Ishikawa (cell line): Measurements from ENCODE around the gene CCND3.

ENCODE experiments used
- CEBPB ChIP-seq: IDR thresholded peaks from 2 replicates; pipeline ENCODE4 v1.6.1; 2012
- CREB1 ChIP-seq: IDR thresholded peaks from 2 replicates; pipeline ENCODE4 v1.6.1; 2012; ENCODE audit warnings: low read depth
- EGR1 ChIP-seq: IDR thresholded peaks from 2 replicates; pipeline ENCODE4 v1.6.1; 2012
- EP300 ChIP-seq: IDR thresholded peaks from 2 replicates; pipeline ENCODE4 v1.6.1; 2012; ENCODE audit warnings: borderline replicate concordance
- FOXM1 ChIP-seq: IDR thresholded peaks from 2 replicates; pipeline ENCODE4 v1.6.1; 2012; ENCODE audit warnings: low read depth, borderline replicate concordance
- NFIC ChIP-seq: IDR thresholded peaks from 2 replicates; pipeline ENCODE4 v1.6.1; 2012
- RAD21 ChIP-seq: IDR thresholded peaks from 2 replicates; pipeline ENCODE4 v1.6.1; 2012; ENCODE audit warnings: low read depth
- TAF1 ChIP-seq: IDR thresholded peaks from 2 replicates; pipeline ENCODE4 v1.6.1; 2012; ENCODE audit warnings: low read depth, mild to moderate bottlenecking
- TCF12 ChIP-seq: IDR thresholded peaks from 2 replicates; pipeline ENCODE4 v1.6.1; 2012; ENCODE audit warnings: low read depth
- TEAD4 ChIP-seq: IDR thresholded peaks from 2 replicates; pipeline ENCODE4 v1.6.1; 2012
- YY1 ChIP-seq: IDR thresholded peaks from 2 replicates; pipeline ENCODE4 v1.6.1; 2012; ENCODE audit warnings: low read depth
- ZBTB7A ChIP-seq: IDR thresholded peaks from 2 replicates; pipeline ENCODE4 v1.6.1; 2012; ENCODE audit warnings: low read depth
- TF ChIP-seq, protein P1 (sequence below): IDR thresholded peaks from 2 replicates; pipeline ENCODE4 v1.6.1; 2012; ENCODE audit warnings: low read depth, mild to moderate bottlenecking
- TF ChIP-seq, protein P2 (sequence below): IDR thresholded peaks from 2 replicates; pipeline ENCODE4 v1.6.1; 2012

DNA sequence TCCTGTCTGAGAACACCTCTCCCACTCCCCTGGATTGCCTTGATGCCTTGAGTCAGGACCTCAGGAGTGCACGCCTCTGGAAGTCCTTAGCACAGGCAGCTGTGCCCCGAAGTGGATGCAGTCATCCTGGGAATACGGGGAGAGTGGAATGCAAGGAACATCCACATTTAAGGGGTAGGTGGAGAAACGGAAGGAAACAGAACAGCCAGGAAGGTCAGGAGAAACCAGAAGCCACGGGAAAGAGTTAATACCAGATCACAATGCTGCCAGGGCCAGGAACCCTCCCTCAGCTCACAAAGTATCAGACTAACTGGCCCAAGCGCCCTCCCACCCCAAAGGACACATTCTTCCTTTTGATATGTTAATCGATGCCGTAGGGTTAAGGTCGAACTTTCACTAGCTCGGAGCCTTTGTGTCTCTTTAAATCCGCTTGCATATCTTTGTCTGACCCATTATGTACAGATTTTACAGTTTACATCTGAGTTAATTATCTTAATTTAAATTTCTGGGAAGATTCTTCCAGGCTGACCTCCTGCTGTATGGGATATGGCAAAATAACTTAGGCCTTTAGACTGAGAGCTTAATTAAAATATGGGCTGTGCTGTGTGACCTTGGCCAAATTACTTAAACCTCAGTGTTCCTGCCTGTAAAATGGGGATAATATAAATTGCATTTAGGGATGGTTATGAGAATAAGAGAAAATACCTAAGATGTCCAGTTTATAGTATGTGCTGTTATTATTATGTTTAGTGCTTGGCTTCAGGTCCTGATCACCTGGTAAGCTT is 24.0 kb upstream of the CCND3 start:
- TF ChIP-seq YY1, result no peak
- no peak for TF ChIP-seq EGR1
- no peak for TF ChIP-seq TCF12
- no peak for TF ChIP-seq EP300
- TF ChIP-seq FOXM1, result no peak
- TF ChIP-seq, protein P1, sequence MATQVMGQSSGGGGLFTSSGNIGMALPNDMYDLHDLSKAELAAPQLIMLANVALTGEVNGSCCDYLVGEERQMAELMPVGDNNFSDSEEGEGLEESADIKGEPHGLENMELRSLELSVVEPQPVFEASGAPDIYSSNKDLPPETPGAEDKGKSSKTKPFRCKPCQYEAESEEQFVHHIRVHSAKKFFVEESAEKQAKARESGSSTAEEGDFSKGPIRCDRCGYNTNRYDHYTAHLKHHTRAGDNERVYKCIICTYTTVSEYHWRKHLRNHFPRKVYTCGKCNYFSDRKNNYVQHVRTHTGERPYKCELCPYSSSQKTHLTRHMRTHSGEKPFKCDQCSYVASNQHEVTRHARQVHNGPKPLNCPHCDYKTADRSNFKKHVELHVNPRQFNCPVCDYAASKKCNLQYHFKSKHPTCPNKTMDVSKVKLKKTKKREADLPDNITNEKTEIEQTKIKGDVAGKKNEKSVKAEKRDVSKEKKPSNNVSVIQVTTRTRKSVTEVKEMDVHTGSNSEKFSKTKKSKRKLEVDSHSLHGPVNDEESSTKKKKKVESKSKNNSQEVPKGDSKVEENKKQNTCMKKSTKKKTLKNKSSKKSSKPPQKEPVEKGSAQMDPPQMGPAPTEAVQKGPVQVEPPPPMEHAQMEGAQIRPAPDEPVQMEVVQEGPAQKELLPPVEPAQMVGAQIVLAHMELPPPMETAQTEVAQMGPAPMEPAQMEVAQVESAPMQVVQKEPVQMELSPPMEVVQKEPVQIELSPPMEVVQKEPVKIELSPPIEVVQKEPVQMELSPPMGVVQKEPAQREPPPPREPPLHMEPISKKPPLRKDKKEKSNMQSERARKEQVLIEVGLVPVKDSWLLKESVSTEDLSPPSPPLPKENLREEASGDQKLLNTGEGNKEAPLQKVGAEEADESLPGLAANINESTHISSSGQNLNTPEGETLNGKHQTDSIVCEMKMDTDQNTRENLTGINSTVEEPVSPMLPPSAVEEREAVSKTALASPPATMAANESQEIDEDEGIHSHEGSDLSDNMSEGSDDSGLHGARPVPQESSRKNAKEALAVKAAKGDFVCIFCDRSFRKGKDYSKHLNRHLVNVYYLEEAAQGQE, result no peak
- TF ChIP-seq TAF1, result no peak
- TF ChIP-seq ZBTB7A, result no peak
- TF ChIP-seq CREB1, result no peak
- no peak for TF ChIP-seq RAD21
- TF ChIP-seq CEBPB, result no peak
- TF ChIP-seq, protein P2, sequence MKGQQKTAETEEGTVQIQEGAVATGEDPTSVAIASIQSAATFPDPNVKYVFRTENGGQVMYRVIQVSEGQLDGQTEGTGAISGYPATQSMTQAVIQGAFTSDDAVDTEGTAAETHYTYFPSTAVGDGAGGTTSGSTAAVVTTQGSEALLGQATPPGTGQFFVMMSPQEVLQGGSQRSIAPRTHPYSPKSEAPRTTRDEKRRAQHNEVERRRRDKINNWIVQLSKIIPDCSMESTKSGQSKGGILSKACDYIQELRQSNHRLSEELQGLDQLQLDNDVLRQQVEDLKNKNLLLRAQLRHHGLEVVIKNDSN, result no peak
- TF ChIP-seq NFIC, result no peak
- TF ChIP-seq TEAD4, result no peak
